ENCODE results near the gene PCBD1.

- no peak for TF ChIP-seq EZH2 (IDR thresholded peaks at IDR 0.05; ENCODE audit: low read depth)
- no peak for TF ChIP-seq CTCF (conservative IDR thresholded peaks at IDR 0.05)
These were observed 42.1 kb upstream of the PCBD1 start for GRCh38 chr10:70930263-70931000.
